Keratinocyte (primary cell): Measurements from ENCODE around the gene NRG4.

ENCODE experiments used
- EZH2 ChIP-seq: IDR thresholded peaks from one replicate; pipeline ENCODE4 v1.6.1; 2012; ENCODE audit warnings: inconsistent platforms, mild to moderate bottlenecking, low read length, moderate library complexity
- TF ChIP-seq, protein P1 (sequence below), 3 experiments: IDR thresholded peaks in 1 of 3; conservative IDR thresholded peaks in 1 of 3; optimal IDR thresholded peaks in 1 of 3; 2 replicates in 2 of 3; 3 replicates in 1 of 3; pipeline versions ENCODE3 to v1.5.1; 2011; ENCODE audit warnings: low read length in 3 of 3, mild to moderate bottlenecking in 3 of 3, moderate library complexity in 2 of 3, control low read depth in 1 of 3, inconsistent platforms in 1 of 3; ENCODE audit not compliant: insufficient read depth in 2 of 3; ENCODE audit errors: extremely low read depth in 1 of 3

DNA sequence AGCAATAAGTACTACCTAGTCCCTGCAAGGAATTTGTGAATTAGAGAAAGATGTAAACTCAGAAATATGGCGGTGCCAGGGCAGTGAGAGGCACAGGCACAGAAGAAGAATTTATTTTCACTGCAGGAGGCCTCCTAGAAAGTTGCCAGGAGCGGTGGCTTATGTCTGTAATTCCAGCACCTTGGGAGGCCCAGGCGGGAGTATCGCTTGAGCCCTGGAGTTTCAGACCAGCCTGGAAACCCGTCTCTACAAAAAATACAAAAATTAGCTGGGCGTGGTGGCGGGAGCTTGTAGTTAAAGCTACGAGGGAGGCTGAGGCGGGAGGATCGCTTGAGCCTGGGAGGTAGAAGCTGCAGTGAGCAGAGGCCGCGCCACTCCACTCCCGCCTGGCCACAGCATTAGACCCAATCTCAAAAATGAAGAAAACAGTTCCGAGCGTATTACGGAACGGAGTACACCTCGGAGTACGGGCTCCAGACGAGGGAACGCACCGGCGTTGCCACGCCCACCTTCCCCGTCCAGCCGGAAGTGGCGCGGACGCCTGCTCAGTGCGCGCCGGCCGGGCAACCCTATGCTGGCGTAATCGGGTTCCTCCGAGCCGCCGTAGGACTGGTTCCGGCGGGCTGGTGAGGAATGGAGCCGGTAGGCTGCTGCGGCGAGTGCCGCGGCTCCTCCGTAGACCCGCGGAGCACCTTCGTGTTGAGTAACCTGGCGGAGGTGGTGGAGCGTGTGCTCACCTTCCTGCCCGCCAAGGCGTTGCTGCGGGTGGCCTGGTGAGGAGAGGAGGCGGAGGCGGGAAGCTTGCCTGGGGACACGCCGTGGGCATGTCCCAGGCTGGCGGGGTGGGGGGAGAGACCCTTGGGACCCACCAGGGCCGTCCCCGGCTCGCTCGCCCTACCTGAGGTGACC lies 108.6 kb downstream of the NRG4 start, which contains the start of gene FBXO22:
- TF ChIP-seq, protein P1, sequence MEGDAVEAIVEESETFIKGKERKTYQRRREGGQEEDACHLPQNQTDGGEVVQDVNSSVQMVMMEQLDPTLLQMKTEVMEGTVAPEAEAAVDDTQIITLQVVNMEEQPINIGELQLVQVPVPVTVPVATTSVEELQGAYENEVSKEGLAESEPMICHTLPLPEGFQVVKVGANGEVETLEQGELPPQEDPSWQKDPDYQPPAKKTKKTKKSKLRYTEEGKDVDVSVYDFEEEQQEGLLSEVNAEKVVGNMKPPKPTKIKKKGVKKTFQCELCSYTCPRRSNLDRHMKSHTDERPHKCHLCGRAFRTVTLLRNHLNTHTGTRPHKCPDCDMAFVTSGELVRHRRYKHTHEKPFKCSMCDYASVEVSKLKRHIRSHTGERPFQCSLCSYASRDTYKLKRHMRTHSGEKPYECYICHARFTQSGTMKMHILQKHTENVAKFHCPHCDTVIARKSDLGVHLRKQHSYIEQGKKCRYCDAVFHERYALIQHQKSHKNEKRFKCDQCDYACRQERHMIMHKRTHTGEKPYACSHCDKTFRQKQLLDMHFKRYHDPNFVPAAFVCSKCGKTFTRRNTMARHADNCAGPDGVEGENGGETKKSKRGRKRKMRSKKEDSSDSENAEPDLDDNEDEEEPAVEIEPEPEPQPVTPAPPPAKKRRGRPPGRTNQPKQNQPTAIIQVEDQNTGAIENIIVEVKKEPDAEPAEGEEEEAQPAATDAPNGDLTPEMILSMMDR (optimal IDR thresholded peaks at IDR 0.05 in 1 of 3, IDR thresholded peaks at IDR 0.05 in 1 of 3, conservative IDR thresholded peaks at IDR 0.05 in 1 of 3; ENCODE audit: extremely low read depth in 1 of 3, insufficient read depth in 2 of 3, low read length in 3 of 3), result no peak
- TF ChIP-seq EZH2, result no peak
